ENCODE results near the gene ITFG2. TPM values are rescaled to one million over a fixed set of nuclear protein-coding genes. Genes with fewer than 3 reads are reported as not detected.

The ITFG2 gene
- total and polyA plus RNA-seq, 9 of the 15 experiments (the other 6 are each of a cell fraction or from before 2014, with no cell fraction given), result 15.0 to 22.8 (median 19.4) TPM

DNA sequence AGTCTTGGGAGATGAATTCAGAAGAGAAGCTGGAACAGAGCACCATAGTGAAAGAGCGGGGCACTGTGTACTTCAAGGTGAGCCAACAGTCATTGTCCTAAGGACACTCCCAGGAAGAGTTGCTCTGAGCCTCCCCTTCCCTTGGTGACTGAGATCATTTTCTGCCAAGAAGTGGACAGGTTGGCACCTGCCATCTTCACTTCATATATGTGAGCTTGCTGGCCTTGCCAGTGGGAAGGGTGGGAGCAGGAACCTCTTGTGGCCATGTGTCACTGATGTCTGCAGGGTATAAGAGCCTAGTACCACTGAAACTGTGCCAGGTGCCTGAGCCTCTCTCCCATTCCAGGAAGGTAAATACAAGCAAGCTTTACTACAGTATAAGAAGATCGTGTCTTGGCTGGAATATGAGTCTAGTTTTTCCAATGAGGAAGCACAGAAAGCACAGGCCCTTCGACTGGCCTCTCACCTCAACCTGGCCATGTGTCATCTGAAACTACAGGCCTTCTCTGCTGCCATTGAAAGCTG, 12.4 kb upstream of the ITFG2 start:
- no peak overlapping the region for H3K4me2 ChIP-seq (ENCODE audit: insufficient read depth, low read length)
- peaks cover 20% of the 10 kb centered on the region; the same call in 1 of the 2 replicates for H4K20me1 ChIP-seq (replicated peaks; ENCODE audit: control insufficient read depth, insufficient read depth, low read length)
- DNase-seq (ENCODE audit: extremely low read depth in 1 of 4, low spot score in 3 of 4) (no peak), FAIRE-seq (no peak), ATAC-seq (no peak)
- H3K27me3 ChIP-seq (ENCODE audit: control insufficient read depth in 2 of 2, insufficient read depth in 2 of 2, low read length in 2 of 2), result no peaks in the 10 kb centered on the region
- H3K9me1 ChIP-seq (ENCODE audit: control insufficient read depth, insufficient read depth, low read length), result no peaks in the 10 kb centered on the region
- 90% methylated on average over 3 of the region's 3 CpGs for WGBS (ENCODE audit: insufficient coverage, low coverage, missing lambda C conversion rate)
- ChIA-PET POLR2A (interaction anchor here (0.6 to 1.5 kb wide), 2 partner anchors 39 to 253 kb away, joined by 3 read pairs; no protein-coding TSS in a partner anchor), CTCF (ENCODE audit: low intra/inter-chr PET ratio) (no interaction called here)
- H3K9me3 ChIP-seq (replicated peaks; ENCODE audit: control insufficient read depth, insufficient read depth, low read depth, low read length), result no peaks in the 10 kb centered on the region
- H3K4me1 ChIP-seq (replicated peaks in 1 of 2; ENCODE audit: control insufficient read depth in 2 of 2, insufficient read depth in 2 of 2, low read length in 2 of 2), result peaks cover 5 to 16% of the 10 kb centered on the region in 2 experiments; a peak in 4 of 5 replicates
- in situ Hi-C loops (cut with MboI) (no loop called here), intact Hi-C loops (cut with micrococcal nuclease) (no loop called here)
- H3K4me3 ChIP-seq, result no peak overlapping the region
- no peak for TF ChIP-seq ZNF696 (CRISPR knock-in tag; conservative IDR thresholded peaks at IDR 0.05)
- TF ChIP-seq, protein P1, sequence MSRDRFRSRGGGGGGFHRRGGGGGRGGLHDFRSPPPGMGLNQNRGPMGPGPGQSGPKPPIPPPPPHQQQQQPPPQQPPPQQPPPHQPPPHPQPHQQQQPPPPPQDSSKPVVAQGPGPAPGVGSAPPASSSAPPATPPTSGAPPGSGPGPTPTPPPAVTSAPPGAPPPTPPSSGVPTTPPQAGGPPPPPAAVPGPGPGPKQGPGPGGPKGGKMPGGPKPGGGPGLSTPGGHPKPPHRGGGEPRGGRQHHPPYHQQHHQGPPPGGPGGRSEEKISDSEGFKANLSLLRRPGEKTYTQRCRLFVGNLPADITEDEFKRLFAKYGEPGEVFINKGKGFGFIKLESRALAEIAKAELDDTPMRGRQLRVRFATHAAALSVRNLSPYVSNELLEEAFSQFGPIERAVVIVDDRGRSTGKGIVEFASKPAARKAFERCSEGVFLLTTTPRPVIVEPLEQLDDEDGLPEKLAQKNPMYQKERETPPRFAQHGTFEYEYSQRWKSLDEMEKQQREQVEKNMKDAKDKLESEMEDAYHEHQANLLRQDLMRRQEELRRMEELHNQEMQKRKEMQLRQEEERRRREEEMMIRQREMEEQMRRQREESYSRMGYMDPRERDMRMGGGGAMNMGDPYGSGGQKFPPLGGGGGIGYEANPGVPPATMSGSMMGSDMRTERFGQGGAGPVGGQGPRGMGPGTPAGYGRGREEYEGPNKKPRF (IDR thresholded peaks at IDR 0.05; ENCODE audit: low read depth, low read length), result no peak
- TF ChIP-seq NFIX (CRISPR knock-in tag; IDR thresholded peaks at IDR 0.05; ENCODE audit: low read depth), result no peak
- TF ChIP-seq CEBPB (tag; IDR thresholded peaks at IDR 0.05), result no peak
- no peak for TF ChIP-seq SUPT5H (IDR thresholded peaks at IDR 0.05)
- no peak for TF ChIP-seq ZNF174 (CRISPR knock-in tag; IDR thresholded peaks at IDR 0.05)
- TF ChIP-seq PHF21A (IDR thresholded peaks at IDR 0.05; ENCODE audit: borderline replicate concordance, low read depth), result no peak
- TF ChIP-seq, protein P2, sequence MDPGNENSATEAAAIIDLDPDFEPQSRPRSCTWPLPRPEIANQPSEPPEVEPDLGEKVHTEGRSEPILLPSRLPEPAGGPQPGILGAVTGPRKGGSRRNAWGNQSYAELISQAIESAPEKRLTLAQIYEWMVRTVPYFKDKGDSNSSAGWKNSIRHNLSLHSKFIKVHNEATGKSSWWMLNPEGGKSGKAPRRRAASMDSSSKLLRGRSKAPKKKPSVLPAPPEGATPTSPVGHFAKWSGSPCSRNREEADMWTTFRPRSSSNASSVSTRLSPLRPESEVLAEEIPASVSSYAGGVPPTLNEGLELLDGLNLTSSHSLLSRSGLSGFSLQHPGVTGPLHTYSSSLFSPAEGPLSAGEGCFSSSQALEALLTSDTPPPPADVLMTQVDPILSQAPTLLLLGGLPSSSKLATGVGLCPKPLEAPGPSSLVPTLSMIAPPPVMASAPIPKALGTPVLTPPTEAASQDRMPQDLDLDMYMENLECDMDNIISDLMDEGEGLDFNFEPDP (CRISPR knock-in tag; IDR thresholded peaks at IDR 0.05), result no peak
- TF ChIP-seq MYC (IDR thresholded peaks at IDR 0.05; ENCODE audit: low read depth, low read length), result no peak
- no peak for TF ChIP-seq MYC (CRISPR knock-in tag; IDR thresholded peaks at IDR 0.05; ENCODE audit: borderline replicate concordance, low read depth)
- no peak for TF ChIP-seq GABPB1 (CRISPR knock-in tag; IDR thresholded peaks at IDR 0.05)
- no peak for TF ChIP-seq KDM2B (CRISPR knock-in tag; IDR thresholded peaks at IDR 0.05)
- TF ChIP-seq ZNF79 (CRISPR knock-in tag; IDR thresholded peaks at IDR 0.05; ENCODE audit: low read depth), result no peak
- no peak overlapping the region for H3K9ac ChIP-seq (ENCODE audit: insufficient read depth in 1 of 2, low read depth in 2 of 2, low read length in 2 of 2)
- no peak overlapping the region for H2AFZ ChIP-seq (ENCODE audit: low read depth, low read length)
- H3K36me3 ChIP-seq (ENCODE audit: control insufficient read depth, insufficient read depth, low read length), result peaks cover 91% of the 10 kb centered on the region
- peaks cover 37% of the 10 kb centered on the region for H3K79me2 ChIP-seq (ENCODE audit: control insufficient read depth, insufficient read depth, low read length)
- BruUV-seq (replicated peaks), result no TSS peak
- H3K27ac ChIP-seq (ENCODE audit: extremely low read depth, low read depth, low read length), result no peak overlapping the region

All from K562 (cell line).